Activated CD8-positive, alpha-beta T cell treated with anti-CD3 and anti-CD28 coated beads, Interleukin-2, amount 10 ng/mL, durations not matched to agents 7 days and 5 days (primary cell): ENCODE results near the gene RPAP2. TPM values are rescaled to one million over a fixed set of nuclear protein-coding genes. Genes with fewer than 3 reads are reported as not detected.
"Not testable (repeated sequence)": the region's sequence is repeated elsewhere in the genome, so short reads cannot be mapped to it uniquely, and the experiment has no call there.

Experiments
- ATAC-seq: fragments of 150-1000 bp; cut with Tn5 transposase; one replicate; pipeline ENCODE4 v1.10.0; 2021; ENCODE audit warnings: moderate library complexity
- CTCF ChIA-PET: fragments of 350-600 bp; sonication (Branson Sonifier 250); formaldehyde crosslinking; loops from one replicate; lab custom pipeline; 2021; ENCODE audit warnings: antibody characterized with exemption; lab: Charles Lee
- POLR2A ChIA-PET: fragments of 350-600 bp; sonication (Branson Sonifier 250); formaldehyde crosslinking; loops from one replicate; lab custom pipeline; 2021; ENCODE audit warnings: antibody characterized with exemption; lab: Charles Lee
- DNase-seq: peaks from one replicate; pipeline ENCODE4 v3.0.0-alpha.2; 2020
- H3K27ac Mint-ChIP-seq: one replicate; pipeline ENCODE4 v1.8.0; 2021; ENCODE audit warnings: mild to moderate bottlenecking, mixed read lengths
- H3K27me3 Mint-ChIP-seq: one replicate; pipeline ENCODE4 v1.8.0; 2021; ENCODE audit warnings: low read depth, mixed read lengths
- H3K36me3 Mint-ChIP-seq: one replicate; pipeline ENCODE4 v1.8.0; 2021; ENCODE audit warnings: low read depth, mixed read lengths
- H3K4me1 Mint-ChIP-seq: one replicate; pipeline ENCODE4 v1.8.0; 2021; ENCODE audit warnings: low read depth, mixed read lengths
- H3K4me3 Mint-ChIP-seq: one replicate; pipeline ENCODE4 v1.8.0; 2021; ENCODE audit warnings: mild to moderate bottlenecking, mixed read lengths
- H3K9me3 Mint-ChIP-seq: one replicate; pipeline ENCODE4 v1.8.0; 2022; ENCODE audit warnings: mixed read lengths; ENCODE audit not compliant: insufficient read depth
- total RNA-seq, 2 experiments: library from RNA; stranded (reverse); gene quantifications; one replicate each; pipeline ENCODE4 v1.2.3, GENCODE V29; 2021

RPAP2 gene
- total RNA-seq, 2 experiments from 2014 or later = 32.9 to 36.2 TPM

DNA sequence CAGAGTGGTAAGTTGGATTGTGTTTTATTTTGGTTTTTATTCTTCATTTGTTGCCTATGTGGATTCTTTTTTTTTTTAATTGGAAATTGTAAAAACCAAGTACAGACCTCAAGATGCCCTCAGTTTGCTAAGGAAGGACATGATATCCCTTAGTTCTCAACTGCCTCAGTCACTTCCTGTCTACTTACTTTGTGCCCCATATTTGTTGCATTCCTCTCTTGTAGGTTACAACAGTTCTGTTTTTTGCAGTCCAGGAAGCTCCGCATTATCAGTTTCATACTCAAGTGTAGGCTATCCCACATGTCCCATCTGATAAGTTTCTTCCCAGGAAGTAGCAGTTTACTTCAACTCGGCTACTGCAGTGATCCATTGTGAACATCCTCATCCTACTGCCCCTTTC is 82.0 kb downstream of the RPAP2 start:
- ChIA-PET CTCF (no interaction called here), POLR2A (no interaction called here)
- ATAC-seq (no peak), DNase-seq (no peak)
- Mint-ChIP-seq H3K4me3 (no peak overlapping the region), H3K9me3 (peaks cover 7% of the 10 kb centered on the region), H3K36me3 (peaks cover 35% of the 10 kb centered on the region), H3K27me3 (no peaks in the 10 kb centered on the region), H3K27ac (peak overlapping the region; percentile 13), H3K4me1 (peaks cover 15% of the 10 kb centered on the region)

GRCh38 chr1:92393966-92394365 is 95.1 kb downstream of the RPAP2 start:
- H3K27me3 Mint-ChIP-seq, H3K4me3 Mint-ChIP-seq, DNase-seq, CTCF ChIA-PET, POLR2A ChIA-PET, H3K27ac Mint-ChIP-seq, H3K4me1 Mint-ChIP-seq, ATAC-seq: not testable (repeated sequence)
- H3K9me3 Mint-ChIP-seq = peaks cover 40% of the 10 kb centered on the region
- H3K36me3 Mint-ChIP-seq = peaks cover 38% of the 10 kb centered on the region

DNA sequence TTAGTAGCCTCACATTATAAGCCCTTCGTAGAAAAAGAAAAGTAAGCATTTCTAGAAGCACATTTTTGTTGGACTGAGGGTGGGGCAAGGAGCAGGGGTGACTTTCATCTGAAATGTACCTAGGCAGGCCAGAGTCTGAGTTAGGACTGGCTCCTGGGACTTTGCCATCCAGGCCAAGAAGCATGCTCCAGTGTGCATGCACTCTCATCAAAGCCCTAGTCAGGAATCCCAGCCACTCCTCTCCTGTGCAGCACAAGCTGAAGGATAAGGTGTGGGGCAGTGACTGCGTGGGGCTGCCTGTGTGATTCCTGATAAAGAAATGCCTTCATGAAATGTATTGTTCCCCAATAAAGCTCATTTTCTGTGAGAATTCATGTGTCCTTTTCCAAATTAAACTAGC is 99.7 kb downstream of the RPAP2 start:
- peaks cover 3% of the 10 kb centered on the region for H3K4me1 Mint-ChIP-seq
- no peaks in the 10 kb centered on the region for H3K27me3 Mint-ChIP-seq
- DNase-seq = no peak
- no peak overlapping the region for H3K27ac Mint-ChIP-seq
- H3K36me3 Mint-ChIP-seq = peaks cover 19% of the 10 kb centered on the region
- POLR2A ChIA-PET = interaction anchor here (1.9 kb wide), 1 partner anchor 11 kb away, joined by 5 read pairs; no protein-coding TSS in a partner anchor
- H3K9me3 Mint-ChIP-seq = peaks cover 33% of the 10 kb centered on the region
- CTCF ChIA-PET = interaction anchor here (1.0 kb wide), 1 partner anchor 15 kb away, joined by 4 read pairs; no protein-coding TSS in a partner anchor
- ATAC-seq = no peak
- H3K4me3 Mint-ChIP-seq = no peak overlapping the region

DNA sequence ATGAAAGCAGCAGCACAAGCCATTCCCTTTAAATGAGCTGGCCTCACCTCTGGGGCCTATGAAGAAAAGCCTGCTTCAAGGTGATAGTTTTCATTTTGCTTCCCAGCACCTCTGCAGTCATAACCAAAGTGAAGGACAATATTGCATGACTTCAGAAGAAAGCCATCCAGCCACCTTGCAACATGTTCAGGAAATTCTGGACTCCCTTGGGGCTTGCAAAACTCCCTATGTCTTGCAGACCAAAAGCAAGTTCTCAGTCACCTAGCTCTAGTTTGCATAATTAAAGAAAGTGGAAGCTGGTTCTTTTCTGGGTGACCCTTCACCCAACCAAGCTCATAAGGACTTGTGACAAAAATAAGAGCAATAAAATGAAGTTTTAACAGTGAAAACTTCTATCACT is 100.2 kb downstream of the RPAP2 start:
- Mint-ChIP-seq H3K36me3 (peaks cover 18% of the 10 kb centered on the region), H3K27me3 (no peaks in the 10 kb centered on the region), H3K4me3 (no peak overlapping the region), H3K9me3 (peaks cover 33% of the 10 kb centered on the region), H3K4me1 (peaks cover 3% of the 10 kb centered on the region), H3K27ac (no peak overlapping the region)
- no peak for ATAC-seq
- ChIA-PET CTCF (interaction anchor here (1.0 to 1.2 kb wide), 2 partner anchors 12 to 15 kb away, joined by 3 to 4 read pairs; no protein-coding TSS in a partner anchor), POLR2A (interaction anchor here (1.9 kb wide), 1 partner anchor 10 kb away, joined by 5 read pairs; no protein-coding TSS in a partner anchor)
- DNase-seq = no peak

GRCh38 chr1:92404661-92405060 is 105.8 kb downstream of the RPAP2 start:
- Mint-ChIP-seq H3K4me1 (peaks cover 11% of the 10 kb centered on the region), H3K36me3 (peaks cover 22% of the 10 kb centered on the region), H3K27ac (no peak overlapping the region), H3K9me3 (peaks cover 29% of the 10 kb centered on the region), H3K4me3 (no peak overlapping the region), H3K27me3 (no peaks in the 10 kb centered on the region)
- ChIA-PET CTCF (interaction anchor here (0.7 kb wide), 1 partner anchor 12 kb away, joined by 3 read pairs; no protein-coding TSS in a partner anchor), POLR2A (interaction anchor here (0.6 kb wide), 1 partner anchor 59 kb away, joined by 3 read pairs; no protein-coding TSS in a partner anchor)
- no peak for DNase-seq
- no peak for ATAC-seq

- Mint-ChIP-seq H3K36me3 (peaks cover 8% of the 10 kb centered on the region), H3K4me1 (peaks cover 38% of the 10 kb centered on the region), H3K9me3 (peaks cover 5% of the 10 kb centered on the region), H3K4me3 (no peak overlapping the region), H3K27me3 (no peaks in the 10 kb centered on the region), H3K27ac (no peak overlapping the region)
- no peak for ATAC-seq
- POLR2A ChIA-PET = interaction anchor here (1.2 kb wide), 1 partner anchor 9 kb away, joined by 5 read pairs; no protein-coding TSS in a partner anchor
- no peak for DNase-seq
- CTCF ChIA-PET = interaction anchor here (1.0 to 2.6 kb wide), 4 partner anchors 26 to 92 kb away, joined by 3 to 11 read pairs (median 4); no protein-coding TSS in a partner anchor
These were observed 110.0 kb downstream of the RPAP2 start for GRCh38 chr1:92408825-92409224.

GRCh38 chr1:92409946-92410549 is 111.2 kb downstream of the RPAP2 start:
- DNase-seq = no peak
- ChIA-PET POLR2A (interaction anchor here (0.7 to 1.2 kb wide), 3 partner anchors 11 to 42 kb away, joined by 3 to 5 read pairs (median 4); no protein-coding TSS in a partner anchor), CTCF (interaction anchor here (0.7 to 2.6 kb wide), 9 partner anchors 9 to 100 kb away, joined by 3 to 11 read pairs (median 4); no protein-coding TSS in a partner anchor)
- Mint-ChIP-seq H3K36me3 (peaks cover 4% of the 10 kb centered on the region), H3K4me3 (no peak overlapping the region), H3K27ac (peak overlapping the region; percentile 80), H3K9me3 (no peaks in the 10 kb centered on the region), H3K27me3 (no peaks in the 10 kb centered on the region), H3K4me1 (peaks cover 38% of the 10 kb centered on the region)
- ATAC-seq = no peak

DNA sequence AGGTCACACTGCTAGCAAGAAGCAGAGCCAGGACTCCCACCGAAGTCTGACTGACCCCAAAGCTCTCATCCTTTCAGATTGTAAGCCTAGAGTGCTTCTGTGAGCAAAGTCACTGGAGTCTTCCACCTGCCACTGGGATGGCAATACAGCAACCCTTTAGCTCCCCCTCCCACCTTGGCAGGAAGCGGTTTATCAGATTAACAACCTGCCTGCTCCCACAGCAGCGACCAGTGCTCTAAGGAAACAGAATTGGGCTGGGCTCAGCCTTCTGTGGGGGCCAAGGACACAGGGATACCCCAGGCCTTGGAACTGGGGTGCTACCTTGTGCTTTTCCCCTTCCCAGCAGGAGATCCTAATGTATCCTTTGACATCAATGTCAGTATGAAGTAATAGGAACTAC is 111.8 kb downstream of the RPAP2 start:
- POLR2A ChIA-PET = interaction anchor here (0.7 to 1.0 kb wide), 2 partner anchors 27 to 42 kb away, joined by 3 to 4 read pairs; no protein-coding TSS in a partner anchor
- DNase-seq (peak; percentile 68), ATAC-seq (peak; percentile 84)
- Mint-ChIP-seq H3K9me3 (no peaks in the 10 kb centered on the region), H3K27me3 (no peaks in the 10 kb centered on the region), H3K4me1 (peaks cover 38% of the 10 kb centered on the region), H3K27ac (peak overlapping the region; percentile 80), H3K36me3 (peaks cover under 1% of the 10 kb centered on the region), H3K4me3 (peak overlapping the region; percentile 54)
- CTCF ChIA-PET = interaction anchor here (0.7 to 2.6 kb wide), 7 partner anchors 10 to 100 kb away, joined by 3 to 11 read pairs (median 4); no protein-coding TSS in a partner anchor

GRCh38 chr1:92411511-92411910 is 112.7 kb downstream of the RPAP2 start:
- Mint-ChIP-seq H3K36me3 (no peaks in the 10 kb centered on the region), H3K27me3 (no peaks in the 10 kb centered on the region), H3K4me3 (no peak overlapping the region), H3K4me1 (peaks cover 38% of the 10 kb centered on the region), H3K27ac (peak overlapping the region; percentile 58), H3K9me3 (no peaks in the 10 kb centered on the region)
- ATAC-seq (peak; percentile 35), DNase-seq (no peak)
- POLR2A ChIA-PET = no interaction called here
- CTCF ChIA-PET = interaction anchor here (2.1 kb wide), 1 partner anchor 101 kb away, joined by 9 read pairs; no protein-coding TSS in a partner anchor

GRCh38 chr1:92419642-92420041 is 120.8 kb downstream of the RPAP2 start:
- no peak for DNase-seq
- H3K4me1 Mint-ChIP-seq = no peaks in the 10 kb centered on the region
- ChIA-PET CTCF (no interaction called here), POLR2A (no interaction called here)
- H3K27ac Mint-ChIP-seq = no peak overlapping the region
- no peak for ATAC-seq
- no peaks in the 10 kb centered on the region for H3K27me3 Mint-ChIP-seq
- H3K4me3 Mint-ChIP-seq = no peak overlapping the region
- no peaks in the 10 kb centered on the region for H3K9me3 Mint-ChIP-seq
- no peaks in the 10 kb centered on the region for H3K36me3 Mint-ChIP-seq

DNA sequence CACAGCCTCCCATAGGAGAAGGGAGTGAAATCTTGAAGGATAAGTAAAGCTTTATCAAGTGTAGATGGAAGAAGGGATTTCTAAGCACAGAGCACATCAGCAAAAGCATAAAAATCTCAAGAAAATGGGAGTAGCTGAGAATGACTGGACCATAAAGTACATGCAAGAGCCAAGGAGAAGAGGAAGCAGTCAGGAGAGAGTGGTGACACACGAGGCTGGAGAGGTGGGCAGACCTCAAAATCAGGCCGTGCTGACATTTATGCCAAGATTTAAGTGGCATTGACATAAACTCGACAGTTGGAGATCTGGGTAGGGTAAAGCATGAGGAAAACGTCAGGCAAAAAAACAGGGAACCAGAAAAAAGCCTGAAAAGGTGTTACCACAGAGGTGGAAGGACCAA is 125.5 kb downstream of the RPAP2 start:
- CTCF ChIA-PET = interaction anchor here (1.5 kb wide), 1 partner anchor 18 kb away, joined by 3 read pairs; no protein-coding TSS in a partner anchor
- DNase-seq (no peak), ATAC-seq (no peak)
- Mint-ChIP-seq H3K36me3 (no peaks in the 10 kb centered on the region), H3K27me3 (no peaks in the 10 kb centered on the region), H3K27ac (no peak overlapping the region), H3K4me1 (no peaks in the 10 kb centered on the region), H3K9me3 (no peaks in the 10 kb centered on the region), H3K4me3 (no peak overlapping the region)
- POLR2A ChIA-PET = no interaction called here

- Mint-ChIP-seq H3K4me1 (no peaks in the 10 kb centered on the region), H3K4me3 (no peak overlapping the region), H3K27me3 (no peaks in the 10 kb centered on the region), H3K27ac (no peak overlapping the region), H3K9me3 (no peaks in the 10 kb centered on the region), H3K36me3 (no peaks in the 10 kb centered on the region)
- ChIA-PET POLR2A (no interaction called here), CTCF (interaction anchor here (1.0 kb wide), 2 partner anchors 25 to 115 kb away, joined by 3 to 4 read pairs; no protein-coding TSS in a partner anchor)
- ATAC-seq (no peak), DNase-seq (no peak)
These were observed 126.8 kb downstream of the RPAP2 start for GRCh38 chr1:92425617-92426016.
